MM.1S (cell line): ENCODE results near the gene RSPO3.

Experiments
- CTCF ChIP-seq: fragments of 300-600 bp; sonication (generic); IDR thresholded peaks from 2 replicates; pipeline ENCODE4 v1.5.1; 2016; ENCODE audit warnings: antibody characterized with exemption, low read length, mixed read lengths
- EZH2 ChIP-seq: fragments of 300-600 bp; sonication (generic); optimal IDR thresholded peaks from 2 replicates; pipeline ENCODE3; 2017; ENCODE audit warnings: low read depth, mild to moderate bottlenecking, antibody characterized with exemption, low read length, mixed read lengths

- TF ChIP-seq CTCF (no peak), EZH2 (no peak)
These were observed 36.0 kb downstream of the RSPO3 start for GRCh38 chr6:127154509-127154908.
